Activated CD4-positive, alpha-beta T cell treated with anti-CD3 and anti-CD28 coated beads, Interleukin-2, amount 50 U/mL, for 1 hour (primary cell): ENCODE results near the gene RNPEPL1.

Experiments used
- DNase-seq: peaks from one replicate; pipeline ENCODE4 v3.0.0-alpha.2; 2020

Gene RNPEPL1

DNA sequence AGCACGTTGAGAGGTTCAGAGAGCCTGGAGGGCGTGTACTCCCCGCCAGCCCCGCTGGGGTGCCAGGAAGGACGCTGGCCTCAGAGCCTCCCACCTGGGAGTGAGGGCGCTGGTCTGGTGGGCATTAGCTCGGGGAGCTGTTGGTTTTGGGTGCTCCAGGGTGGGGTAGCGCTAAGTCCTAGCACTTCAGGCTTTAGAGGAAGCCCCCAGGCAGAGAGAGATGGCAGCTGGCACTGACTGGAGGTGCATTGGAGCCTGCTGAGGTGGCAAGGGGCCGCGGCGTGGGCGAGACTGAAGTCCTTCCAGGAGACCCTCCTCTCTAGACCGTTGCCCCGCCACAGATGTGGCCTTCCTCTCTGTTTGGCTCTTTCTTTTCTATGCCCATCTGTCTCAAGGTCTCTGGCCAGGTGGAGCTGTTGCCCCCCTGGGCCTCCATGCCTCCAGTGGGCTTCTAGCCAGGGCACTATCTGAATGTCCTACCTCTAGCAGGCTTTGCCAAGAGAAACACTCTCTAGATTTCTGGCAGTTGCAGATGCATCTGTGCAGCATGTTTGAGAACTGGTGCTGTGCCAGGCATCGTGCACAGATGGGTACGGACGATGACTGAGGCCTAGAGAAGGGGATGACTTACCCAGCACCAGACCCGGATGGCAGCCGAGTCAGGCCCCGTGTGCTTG, 24.9 kb downstream of the RNPEPL1 start:
- DNase-seq, result no peak

DNA sequence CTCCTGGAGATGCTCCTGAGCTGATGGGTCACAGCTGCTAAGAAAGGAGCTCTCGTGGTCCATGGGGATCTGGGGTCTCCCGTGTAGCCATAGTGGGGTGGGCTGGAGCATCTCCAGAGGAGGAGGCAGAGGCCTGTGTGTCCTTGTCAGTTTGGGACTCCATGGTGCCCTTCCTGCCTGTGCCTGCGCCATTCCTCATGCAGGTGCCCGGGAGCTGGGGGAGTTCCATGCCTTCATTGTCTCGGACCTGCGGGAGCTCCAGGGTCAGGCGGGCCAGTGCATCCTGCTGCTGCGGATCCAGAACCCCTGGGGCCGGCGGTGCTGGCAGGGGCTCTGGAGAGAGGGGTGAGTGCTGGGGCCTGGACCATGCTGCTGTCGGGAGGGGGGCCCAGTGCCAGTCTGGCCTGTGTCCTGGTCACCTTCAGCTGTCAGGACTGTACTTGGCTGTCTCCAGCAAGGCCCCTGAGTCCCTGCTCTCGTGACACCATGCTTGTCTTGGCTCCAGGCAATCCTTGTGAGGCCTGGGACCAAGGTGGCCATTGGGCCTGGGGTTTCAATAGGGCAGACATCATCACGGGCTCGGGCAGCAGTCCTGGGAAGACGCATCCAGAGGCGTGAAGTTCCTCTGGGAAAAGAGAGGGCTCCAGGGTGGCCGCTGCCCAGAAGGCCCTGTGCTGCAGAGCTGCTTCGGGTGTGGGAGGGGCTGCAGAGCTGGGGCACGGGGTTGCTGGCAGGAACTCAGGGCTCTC, 25.6 kb downstream of the RNPEPL1 start:
- no peak for DNase-seq

DNA sequence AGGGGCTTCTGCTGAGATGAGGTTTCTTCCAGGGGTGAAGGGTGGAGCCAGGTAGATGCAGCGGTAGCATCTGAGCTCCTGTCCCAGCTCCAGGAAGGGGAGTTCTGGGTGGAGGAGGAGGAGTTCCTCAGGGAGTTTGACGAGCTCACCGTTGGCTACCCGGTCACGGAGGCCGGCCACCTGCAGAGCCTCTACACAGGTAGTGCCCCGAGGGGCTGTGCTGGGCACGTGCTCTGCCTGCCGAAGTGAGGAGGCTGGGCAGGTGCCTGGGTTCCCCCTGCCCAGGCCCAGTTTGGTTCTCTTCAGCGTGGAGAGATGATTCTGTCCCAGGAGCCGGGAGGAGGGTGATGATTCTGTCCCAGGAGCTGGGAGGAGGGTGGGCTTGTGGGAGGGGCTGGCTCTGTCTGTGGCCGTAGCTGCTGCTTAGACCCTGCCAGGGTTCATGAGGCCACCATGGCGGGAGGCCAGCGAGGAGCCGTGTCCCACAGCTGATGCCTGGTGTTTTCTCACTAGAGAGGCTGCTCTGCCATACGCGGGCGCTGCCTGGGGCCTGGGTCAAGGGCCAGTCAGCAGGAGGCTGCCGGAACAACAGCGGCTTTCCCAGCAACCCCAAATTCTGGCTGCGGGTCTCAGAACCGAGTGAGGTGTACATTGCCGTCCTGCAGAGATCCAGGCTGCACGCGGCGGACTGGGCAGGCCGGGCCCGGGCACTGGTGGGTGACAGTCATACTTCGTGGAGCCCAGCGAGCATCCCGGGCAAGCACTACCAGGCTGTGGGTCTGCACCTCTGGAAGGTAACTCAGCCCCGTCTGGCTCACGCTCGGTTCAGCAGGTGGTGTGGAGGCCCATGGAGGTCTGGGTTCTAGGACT, 26.5 kb downstream of the RNPEPL1 start:
- no peak for DNase-seq

DNA sequence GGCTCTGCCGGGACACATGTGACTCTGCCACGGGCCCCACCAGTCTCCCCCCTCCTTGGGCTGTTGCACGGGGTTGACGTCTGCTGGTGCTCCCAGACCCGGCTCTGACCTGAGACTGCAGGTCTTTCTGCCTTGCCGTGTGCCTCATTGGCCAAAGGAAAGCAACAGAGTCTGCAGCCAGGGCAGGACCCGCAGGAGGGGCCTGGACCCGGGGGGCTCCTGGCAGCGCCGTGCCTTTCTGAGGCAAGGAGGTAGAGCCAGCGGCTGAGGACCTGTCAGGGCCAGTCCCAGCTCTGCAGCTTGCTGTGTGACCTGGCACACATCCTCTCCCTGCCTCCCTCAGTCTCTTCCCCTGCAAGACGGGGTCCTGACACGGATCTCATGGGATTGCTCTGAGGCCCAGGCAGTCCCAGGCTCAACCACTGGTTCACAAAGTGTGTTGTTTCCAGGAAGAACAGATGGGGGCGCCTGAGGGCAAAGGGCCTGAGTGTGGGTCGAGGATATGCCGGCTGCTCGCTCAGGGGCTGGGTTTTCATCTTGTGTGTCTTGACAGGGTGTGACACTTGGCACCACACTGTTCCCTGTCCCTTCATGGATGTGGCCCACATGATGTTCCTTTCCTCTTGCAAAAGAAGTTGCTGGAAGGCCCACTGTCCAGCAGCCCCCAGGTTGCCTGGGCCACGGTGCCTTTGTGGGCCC, 27.2 kb downstream of the RNPEPL1 start:
- DNase-seq, result no peak

GRCh38 chr2:240596080-240596460, 27.8 kb downstream of the RNPEPL1 start:
- no peak for DNase-seq

DNA sequence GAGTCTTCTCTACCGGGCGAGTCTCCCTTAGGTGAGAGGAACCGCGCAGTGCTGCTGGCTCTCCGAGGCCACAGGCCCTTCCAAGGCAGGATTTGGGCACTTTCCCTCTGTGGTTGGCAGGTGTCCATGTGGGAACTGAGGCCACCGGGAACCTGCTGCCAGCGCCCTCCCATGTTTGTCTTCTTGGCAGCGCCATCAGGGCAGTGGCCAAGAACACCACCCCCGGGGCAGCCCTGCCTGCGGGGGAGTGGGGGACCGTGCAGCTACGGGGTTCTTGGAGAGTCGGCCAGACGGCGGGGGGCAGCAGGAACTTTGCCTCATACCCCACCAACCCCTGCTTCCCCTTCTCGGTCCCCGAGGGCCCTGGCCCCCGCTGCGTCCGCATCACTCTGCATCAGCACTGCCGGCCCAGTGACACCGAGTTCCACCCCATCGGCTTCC, 28.2 kb downstream of the RNPEPL1 start:
- DNase-seq, result no peak

GRCh38 chr2:240597054-240597418, 28.8 kb downstream of the RNPEPL1 start:
- no peak for DNase-seq

DNA sequence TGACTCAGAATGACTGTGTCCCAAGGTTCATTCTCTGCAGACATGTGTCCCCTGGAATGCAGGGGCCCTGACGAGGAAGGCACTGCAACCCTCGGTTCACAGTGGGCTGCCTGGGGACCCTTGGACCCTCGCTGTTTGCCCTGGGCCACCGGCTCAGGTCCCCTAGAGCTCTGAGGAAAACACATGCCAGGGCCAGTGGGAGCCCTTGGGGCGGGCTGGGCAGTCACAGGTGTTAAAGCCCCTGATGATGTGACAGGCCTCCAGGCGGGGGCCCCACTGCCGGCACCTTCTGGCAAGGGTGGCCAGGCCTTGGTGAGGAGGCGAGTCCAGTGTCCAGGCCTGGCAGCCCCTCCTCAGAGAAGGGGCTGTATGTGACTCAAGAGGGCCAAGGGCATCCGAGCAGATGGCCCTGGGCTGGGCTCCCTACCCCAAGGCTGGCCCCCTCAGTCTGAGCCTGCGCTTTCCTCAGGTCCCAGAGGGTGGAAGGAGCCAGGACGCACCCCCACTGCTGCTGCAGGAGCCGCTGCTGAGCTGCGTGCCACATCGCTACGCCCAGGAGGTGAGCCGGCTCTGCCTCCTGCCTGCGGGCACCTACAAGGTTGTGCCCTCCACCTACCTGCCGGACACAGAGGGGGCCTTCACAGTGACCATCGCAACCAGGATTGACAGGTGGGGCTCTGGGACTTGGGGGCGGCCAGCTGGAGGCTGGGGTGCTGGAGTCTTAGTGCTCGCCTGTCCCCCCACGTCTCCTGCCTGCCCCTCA, 29.3 kb downstream of the RNPEPL1 start:
- DNase-seq, result no peak

GRCh38 chr2:240598311-240598911, 30.1 kb downstream of the RNPEPL1 start:
- DNase-seq, result no peak

- no peak for DNase-seq
Measured at GRCh38 chr2:240599141-240599583, 30.9 kb downstream of the RNPEPL1 start.

- no peak for DNase-seq
Measured at GRCh38 chr2:240600451-240600961, 32.2 kb downstream of the RNPEPL1 start.

- DNase-seq, result no peak
Measured at GRCh38 chr2:240601061-240601830, 33.0 kb downstream of the RNPEPL1 start.

DNA sequence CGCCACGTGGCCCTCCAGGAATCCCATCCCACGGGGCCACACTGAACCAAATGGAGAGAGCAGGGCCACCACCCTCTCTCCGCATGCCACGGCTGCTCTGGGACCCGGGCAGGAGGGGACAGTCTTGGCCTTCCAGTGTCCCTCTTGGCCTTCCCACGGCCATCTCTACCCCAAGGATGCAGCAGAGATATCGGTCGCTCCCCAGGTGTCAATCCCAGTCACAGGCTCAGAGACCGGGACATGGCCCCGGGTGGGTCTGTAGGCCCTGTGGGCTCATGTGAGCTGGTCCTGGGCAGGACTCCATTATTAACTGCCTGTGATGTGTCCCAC, 33.5 kb downstream of the RNPEPL1 start:
- DNase-seq, result no peak

GRCh38 chr2:240602266-240603050, 34.2 kb downstream of the RNPEPL1 start:
- no peak for DNase-seq

GRCh38 chr2:240603081-240603835, 35.0 kb downstream of the RNPEPL1 start:
- DNase-seq, result no peak

- DNase-seq, result no peak
Measured at GRCh38 chr2:240603846-240604245, 35.6 kb downstream of the RNPEPL1 start.

GRCh38 chr2:240604291-240604938, 36.1 kb downstream of the RNPEPL1 start:
- DNase-seq, result no peak

DNA sequence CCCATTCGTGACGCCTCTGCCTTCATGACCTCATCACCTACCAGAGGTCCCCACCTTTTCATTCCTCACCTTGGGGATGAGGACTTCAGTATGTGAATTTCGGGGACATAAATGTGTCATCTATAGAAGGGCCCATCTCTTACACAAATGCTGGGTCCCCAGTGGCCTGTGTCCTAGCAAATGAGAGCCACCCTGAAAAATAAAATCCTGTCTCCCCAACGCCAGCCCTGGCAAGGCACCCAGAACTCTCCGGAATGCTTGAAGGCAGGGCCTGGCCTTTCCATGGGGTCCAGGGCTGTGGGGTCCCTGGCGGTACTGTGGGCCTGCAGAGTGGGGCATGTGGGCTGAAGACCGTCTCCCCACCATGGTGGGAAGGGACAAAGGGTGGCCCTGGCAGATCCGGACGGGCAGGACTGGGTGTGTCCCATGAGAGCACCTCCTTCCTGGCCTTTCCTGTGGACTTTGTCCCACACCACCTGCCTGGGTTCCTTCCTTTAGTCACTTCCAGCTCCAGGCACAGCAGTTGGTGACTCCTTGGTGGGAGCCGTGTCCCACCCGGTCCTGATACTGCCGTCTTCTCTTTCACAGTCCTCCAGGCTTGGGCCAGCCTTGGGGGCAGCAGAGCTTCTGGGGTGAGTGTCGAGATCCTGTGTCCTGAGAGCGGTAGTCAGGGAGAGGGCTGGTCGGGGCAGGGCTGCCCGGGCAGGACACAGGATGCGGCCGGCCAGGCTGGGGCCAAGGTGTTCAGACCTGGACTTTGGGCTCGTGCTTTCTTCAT, 36.8 kb downstream of the RNPEPL1 start:
- no peak for DNase-seq
